ENCODE measurements around the gene FBXO39.

DNA sequence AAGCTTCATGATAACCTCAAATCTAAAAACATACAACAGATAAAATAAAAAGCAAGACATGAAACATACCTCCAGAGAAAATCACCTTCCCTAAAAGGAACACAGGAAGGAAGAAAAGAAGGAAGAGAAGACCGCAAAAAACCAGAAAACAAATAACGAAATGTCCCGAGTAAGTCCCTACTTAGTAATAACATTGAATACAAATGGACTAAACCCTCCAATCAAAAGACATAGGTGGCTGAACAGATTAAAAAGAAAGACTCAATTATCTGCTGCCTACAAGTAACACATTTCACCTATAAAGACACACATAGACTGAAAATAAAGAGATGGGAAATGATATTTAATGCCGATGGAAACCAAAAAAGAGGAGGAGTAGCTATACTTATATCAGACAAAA lies 6.2 kb downstream of the FBXO39 start:
- TF ChIP-seq EZH2phosphoT487 (IDR thresholded peaks at IDR 0.05; ENCODE audit: borderline replicate concordance, low read depth, low read length) = no peak
- TF ChIP-seq, protein P1, sequence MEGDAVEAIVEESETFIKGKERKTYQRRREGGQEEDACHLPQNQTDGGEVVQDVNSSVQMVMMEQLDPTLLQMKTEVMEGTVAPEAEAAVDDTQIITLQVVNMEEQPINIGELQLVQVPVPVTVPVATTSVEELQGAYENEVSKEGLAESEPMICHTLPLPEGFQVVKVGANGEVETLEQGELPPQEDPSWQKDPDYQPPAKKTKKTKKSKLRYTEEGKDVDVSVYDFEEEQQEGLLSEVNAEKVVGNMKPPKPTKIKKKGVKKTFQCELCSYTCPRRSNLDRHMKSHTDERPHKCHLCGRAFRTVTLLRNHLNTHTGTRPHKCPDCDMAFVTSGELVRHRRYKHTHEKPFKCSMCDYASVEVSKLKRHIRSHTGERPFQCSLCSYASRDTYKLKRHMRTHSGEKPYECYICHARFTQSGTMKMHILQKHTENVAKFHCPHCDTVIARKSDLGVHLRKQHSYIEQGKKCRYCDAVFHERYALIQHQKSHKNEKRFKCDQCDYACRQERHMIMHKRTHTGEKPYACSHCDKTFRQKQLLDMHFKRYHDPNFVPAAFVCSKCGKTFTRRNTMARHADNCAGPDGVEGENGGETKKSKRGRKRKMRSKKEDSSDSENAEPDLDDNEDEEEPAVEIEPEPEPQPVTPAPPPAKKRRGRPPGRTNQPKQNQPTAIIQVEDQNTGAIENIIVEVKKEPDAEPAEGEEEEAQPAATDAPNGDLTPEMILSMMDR (conservative IDR thresholded peaks at IDR 0.05; ENCODE audit: low read length) = no peak
